Fibroblast of gingiva (primary cell): Measurements from ENCODE around the gene GREB1L.
A peak's percentile ranks its signal among the peaks of the same experiment; 100 is the strongest.

Experiments
- DNase-seq: peaks from one replicate; pipeline ENCODE4 v3.0.0-alpha.2; 2011; ENCODE audit warnings: low read depth

GREB1L gene

DNA sequence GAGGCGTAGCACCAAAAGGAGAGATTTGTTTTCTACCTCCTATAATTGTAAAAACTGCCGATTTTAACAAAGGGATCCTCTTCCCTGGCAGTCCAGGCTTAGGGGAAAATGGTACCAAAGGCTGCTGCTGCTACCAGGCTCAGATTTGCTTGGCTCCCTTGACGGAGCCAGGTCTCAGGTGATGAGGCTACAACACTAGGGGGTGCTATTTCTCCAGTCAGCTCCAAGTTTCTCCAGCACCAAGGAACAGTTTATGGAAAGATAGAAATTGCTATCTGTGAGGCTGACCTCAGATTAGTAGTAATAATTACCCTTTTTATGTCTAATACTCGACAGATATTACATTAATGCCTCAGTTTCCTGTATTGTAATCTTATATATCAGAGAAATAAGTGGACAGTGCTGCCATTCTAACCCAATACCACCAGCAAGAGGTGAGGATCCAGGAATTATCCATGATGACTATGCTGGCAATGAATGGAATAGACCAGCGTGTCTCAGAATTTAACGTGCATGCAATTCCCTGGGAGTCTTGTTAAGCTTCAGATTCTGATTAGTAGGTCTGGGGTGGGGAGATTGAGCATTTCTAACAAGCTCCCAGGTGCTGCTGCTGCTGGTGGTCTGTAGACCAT, 247.2 kb downstream of the GREB1L start:
- peak; percentile 41 for DNase-seq

DNA sequence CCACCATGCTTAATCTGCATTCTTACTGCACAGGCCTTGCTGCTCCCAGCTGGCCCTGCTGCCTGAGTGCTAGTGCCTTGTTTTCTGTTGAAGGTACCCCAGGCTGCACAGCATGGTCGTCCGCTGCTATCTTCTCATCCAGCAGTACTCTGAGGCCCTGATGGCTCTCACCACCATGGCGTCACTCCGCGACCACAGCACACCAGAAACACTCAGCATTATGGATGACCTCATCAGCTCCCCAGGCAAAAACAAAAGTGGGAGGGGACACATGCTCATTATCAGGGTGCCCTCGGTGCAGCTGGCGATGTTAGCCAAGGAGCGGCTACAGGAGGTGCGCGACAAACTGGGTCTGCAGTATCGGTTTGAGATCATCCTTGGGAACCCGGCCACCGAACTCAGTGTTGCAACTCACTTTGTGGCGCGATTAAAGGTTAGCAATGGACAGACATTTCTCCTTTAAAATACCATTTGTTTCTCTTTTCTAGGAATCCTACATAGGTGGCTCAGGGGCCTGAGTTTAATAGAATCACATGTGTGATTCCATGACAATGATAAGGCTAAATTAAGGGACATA, 248.0 kb downstream of the GREB1L start:
- no peak for DNase-seq

DNA sequence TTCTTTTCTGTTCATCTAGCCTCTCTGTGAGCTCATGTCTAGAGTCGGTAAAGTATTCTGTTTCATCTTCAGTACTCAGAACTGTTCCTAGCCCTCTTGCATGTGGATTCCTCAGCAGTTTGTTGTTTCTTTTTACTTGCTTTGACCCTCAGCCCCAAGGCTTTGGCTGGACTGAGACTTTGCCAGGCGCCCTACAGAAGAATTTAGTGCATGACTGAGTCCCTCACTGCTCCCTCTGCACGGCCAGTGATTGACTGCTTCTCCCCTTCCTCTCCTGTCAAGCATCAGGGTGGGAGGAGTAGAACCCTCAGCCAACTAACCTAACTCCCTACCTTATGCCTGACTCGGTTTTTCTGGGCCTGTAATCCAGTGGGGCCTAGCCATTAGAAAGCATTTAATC, 248.7 kb downstream of the GREB1L start:
- DNase-seq = no peak

DNA sequence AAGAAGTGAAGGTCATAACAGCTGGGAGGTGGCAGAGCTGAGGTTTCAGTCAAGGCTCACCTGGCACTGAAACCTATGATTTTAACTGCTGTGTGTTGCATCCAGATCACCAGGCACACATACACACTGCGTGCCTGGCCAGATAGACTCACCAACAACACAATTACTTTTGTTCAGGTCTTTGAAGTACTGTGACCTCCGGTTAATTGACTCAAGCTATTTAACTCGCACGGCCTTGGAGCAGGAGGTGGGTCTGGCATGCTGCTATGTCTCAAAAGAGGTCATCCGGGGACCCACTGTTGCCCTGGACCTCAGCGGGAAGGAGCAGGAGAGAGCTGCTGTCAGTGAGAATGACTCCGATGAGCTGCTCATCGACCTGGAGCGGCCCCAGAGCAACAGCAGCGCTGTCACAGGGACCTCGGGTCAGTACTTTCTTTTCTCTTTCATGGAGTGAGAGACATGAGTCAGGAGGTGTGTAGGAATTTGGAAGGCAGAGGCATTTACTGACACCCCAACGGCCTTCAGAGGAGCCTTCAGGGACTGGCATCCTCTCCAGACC, 254.3 kb downstream of the GREB1L start:
- no peak for DNase-seq

DNA sequence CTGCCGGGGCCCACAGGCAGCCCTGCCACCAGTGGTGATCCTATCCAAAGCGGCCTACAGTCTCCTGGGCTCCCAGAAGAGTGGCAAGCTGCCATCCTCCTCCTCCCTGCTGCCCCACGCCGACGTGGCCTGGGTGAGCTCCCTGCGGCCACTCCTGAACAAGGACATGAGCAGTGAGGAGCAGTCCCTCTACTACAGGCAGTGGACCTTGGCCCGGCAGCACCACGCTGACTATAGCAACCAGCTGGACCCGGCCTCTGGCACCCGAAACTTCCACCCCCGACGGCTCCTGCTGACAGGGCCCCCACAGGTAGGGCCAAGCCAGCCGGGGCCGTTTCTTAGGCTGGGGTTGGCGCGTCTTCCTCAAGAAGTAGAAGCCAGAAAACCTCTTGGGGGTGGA, 258.0 kb downstream of the GREB1L start:
- DNase-seq = no peak

DNA sequence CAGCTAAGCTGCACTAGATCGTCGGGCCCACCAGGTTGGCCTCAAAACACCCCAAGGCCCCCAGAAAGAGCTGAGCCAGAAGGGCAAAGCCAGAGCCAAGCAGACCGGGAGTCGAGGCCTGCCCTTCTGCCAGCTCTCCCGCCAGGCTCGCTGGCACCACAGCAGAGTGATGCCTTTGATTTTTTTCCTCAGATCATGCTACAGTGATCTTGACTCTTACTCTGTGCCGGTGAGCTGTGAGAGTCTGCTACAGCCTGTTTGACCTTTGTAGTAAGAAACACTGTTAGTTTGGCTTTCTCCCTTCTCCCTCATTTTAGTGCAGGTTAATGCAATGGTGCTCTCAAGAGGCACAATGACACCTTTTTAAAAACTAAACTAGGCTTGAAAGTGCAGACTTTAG, 260.6 kb downstream of the GREB1L start:
- no peak for DNase-seq

DNA sequence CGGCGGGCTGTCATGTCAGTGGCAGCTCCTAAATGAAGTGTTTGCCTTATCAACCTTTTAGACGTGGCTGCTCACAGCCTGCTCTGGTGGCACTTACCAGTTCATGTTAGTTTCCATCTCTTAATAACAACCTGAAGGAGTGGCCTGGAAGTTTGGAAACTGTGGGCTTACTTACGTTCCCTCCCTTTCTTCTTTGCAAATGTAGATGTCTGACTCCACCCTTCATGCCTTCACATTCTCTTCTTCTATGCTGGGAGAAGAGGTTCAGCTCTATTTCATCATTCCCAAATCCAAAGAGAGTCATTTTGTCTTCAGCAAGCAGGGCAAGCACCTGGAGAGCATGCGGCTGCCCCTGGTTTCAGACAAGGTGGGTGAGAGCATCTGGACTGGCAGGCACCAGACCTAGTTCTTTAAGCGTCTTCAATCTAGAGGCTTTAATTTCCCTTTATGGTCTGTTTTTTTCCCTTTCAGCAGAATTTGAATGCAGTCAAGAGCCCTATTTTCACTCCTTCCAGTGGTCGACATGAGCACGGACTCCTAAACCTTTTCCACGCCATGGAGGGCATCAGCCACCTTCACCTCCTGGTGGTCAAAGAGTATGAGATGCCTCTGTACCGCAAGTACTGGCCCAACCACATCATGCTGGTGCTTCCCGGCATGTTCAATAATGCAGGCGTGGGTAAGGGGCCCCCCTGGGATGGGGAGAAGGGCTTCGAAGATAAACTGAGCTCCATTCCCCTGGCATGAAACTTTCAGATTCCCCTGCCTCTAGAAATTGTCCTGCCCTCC, 266.1 kb downstream of the GREB1L start:
- no peak for DNase-seq

DNA sequence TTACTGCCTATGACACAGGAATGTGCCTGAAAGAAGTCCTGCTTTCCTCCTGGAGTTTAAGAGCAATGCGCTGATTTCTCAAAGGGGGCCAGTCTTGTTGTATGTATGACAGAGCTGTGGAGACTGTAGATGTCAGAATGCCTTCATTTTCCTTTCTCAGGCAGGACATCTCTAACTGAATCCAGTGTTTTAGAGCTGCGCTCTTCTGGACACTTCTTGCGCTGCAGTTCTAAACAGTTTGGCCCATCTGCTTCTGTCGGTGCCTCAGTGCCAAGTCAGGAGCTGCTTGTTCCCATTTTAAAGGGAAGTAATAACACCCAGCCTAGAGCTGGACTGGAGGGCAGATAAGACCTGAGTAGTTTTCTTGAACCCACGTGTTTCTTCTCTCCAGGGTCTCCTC, 267.0 kb downstream of the GREB1L start:
- DNase-seq = no peak

DNA sequence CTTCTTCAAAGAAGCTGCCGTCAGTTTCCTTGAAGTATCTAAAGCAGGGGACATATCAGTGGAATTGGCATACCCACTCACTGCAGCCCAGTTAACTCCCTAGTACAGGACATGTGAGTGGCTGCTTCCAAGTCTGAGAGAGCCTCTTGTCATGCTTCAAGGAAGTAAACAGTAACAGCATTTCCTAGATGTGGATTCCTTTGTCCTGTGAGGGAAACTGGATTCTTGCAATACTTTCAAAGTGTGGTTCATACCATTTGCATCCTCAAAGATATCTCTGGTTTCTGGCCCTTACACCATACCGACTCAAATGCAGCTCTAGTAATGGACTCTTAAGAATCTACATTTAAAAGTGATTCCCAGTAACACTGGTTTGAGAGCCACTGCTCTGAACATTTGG, 271.3 kb downstream of the GREB1L start:
- DNase-seq = no peak

DNA sequence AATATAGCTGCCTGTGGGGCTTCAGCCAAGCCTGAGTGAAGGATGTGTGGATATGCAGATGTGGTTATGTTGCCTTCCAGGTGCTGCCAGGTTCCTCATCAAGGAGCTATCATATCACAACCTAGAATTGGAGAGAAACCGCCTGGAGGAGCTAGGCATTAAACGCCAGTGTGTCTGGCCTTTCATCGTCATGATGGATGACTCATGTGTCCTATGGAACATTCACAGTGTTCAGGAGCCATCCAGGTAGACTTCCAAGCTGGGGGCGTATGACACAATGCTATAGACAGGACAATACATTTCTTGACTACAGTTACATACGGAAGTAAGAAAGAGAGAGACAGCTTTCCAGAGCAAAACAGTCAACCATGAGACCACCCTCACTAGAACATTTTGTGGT, 271.7 kb downstream of the GREB1L start:
- DNase-seq = no peak

DNA sequence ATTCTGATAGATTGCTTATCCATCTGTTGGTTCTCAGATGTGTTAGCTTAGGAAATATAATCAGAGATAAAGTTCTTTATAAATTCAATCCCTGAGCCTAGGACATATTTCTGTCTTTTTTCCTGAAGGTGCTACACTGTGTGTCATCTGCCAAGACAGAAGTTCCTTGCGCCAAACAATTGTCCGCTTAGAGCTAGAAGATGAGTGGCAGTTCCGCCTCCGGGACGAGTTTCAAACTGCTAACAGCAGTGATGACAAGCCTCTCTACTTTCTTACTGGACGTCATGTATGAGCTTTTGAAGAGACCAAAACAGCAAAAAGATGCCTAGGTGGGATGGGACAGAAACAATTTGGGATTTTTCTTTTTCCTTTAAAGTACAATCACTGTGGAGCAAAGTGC, 280.5 kb downstream of the GREB1L start:
- no peak for DNase-seq

DNA sequence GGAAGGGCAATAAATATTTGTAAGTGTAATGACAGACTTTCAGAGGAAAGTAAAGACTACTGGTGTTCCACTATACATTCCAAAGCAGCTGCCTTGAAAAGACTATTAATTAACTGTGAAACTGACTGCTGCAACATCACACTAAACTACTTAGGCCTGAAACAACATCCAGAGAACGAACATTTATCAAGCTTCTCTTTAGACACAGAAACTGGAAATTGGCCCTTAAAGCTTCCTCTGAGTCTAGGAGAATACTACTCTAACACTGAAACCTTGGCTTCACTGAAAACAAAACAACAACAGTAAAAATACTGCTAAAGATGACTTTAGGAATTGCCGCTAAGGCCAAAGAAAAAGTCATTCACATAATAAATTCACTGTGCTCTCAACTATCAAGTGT, 283.9 kb downstream of the GREB1L start:
- no peak for DNase-seq

DNA sequence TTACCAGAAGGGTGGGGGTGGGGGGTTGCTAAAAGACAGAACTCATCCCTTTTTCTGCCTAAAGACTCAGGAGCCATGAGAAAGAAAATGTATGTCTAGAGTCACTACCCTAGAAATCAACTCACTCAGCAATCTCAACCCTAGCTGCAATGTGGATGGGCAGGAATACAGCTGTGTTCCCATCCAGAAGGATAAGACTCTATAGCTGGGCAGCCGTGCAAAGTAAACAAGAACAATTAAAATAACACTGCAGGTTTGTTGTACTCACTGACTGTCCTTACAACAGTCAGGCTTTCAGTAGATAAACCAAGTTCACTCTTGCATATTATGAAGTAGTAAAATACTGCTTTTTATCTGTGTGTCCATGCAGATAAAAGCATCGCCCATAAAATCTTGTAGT, 284.4 kb downstream of the GREB1L start:
- DNase-seq = no peak

DNA sequence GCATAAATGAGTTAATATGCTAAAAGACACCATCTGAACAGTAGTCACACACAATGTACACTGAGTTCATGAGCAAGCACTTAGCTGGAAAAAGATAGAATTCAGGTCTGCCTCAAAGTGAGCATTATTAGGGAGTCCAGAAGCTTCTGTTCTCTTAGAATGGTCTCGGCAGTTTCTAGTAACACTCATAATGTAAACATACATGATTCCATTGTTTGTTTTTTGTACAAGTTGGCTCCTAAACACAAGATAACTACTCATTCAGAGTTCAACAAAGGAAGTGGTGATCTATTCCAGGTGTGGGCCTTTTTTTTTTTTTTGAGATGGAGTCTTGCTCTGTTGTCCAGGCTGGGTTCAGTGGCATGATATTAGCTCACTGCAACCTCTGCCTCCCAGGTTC, 292.3 kb downstream of the GREB1L start:
- DNase-seq = no peak

DNA sequence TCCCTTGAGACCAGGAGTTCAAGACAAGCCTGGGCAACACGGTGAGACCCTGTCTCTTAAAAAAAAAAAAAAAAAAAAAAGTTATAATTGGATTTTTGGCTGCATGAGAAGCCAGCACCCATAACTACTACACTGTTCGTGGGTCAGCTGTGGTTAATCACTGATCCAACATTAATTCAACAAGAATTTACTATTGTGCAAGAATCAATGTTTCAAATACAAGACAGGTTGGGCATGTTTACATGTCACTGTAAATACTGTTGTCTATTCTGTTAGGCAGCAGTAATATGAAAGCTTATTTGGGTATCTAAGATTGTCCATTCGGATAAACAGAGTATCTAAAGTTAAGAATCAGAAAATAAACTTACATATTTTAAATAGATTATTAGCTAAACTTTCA, 296.2 kb downstream of the GREB1L start:
- DNase-seq = no peak

DNA sequence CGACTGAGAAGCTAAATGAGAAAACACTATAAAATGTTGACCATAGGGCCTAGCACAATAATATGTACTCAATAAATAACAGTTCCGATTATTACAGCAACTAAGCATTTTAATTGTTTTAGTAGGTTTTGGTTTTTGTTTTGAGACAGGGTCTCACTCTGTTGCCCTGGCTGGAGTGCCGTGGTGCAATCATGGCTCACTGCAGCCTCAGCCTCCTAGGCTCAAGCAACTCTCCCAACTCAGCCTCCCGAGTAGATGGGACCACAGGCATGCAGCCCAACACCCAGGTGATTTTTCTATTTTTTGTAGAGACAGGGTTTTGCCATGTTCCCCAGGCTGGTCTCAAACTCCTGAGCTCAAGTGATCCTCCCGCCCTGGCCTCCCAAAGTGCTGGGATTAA, 304.4 kb downstream of the GREB1L start:
- no peak for DNase-seq

DNA sequence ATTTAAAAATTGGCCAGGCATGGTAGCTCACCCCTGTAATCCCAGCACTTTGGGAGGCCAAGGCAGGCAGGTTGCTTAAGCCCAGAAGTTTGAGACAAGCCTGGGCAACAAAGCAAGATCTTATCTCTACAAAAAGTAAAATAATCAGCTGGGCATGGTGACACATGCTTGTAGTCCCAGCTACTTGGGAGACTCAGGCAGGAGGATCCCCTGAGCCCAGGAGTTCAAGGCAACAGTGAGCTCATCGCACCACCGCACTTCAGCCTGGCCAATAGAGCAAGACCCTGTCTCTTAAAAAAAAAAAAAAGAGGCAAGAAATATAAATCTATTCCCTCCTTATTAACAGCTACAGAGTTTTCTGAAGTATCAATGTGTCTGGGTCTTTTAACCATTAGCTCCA, 306.6 kb downstream of the GREB1L start:
- no peak for DNase-seq

DNA sequence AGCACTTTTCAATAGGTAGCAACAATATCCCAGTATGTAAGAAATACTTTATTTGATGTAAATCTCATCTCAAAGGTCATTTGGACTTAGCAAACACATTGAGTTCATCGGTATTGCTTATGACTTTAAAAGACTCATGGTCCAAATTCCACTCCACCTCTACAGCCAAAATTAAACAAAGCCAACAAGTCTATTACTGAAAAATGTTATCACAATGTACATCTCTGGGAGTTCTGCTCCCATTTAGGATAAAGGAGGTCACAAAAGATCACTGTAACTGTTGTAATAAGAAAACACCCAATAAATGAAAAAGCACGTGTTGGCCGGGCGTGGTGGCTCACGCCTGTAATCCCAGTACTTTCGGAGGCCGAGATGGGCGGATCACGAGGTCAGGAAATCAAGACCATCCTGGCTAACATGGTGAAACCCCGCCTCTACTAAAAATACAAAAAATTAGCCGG, 308.5 kb downstream of the GREB1L start:
- no peak for DNase-seq

DNA sequence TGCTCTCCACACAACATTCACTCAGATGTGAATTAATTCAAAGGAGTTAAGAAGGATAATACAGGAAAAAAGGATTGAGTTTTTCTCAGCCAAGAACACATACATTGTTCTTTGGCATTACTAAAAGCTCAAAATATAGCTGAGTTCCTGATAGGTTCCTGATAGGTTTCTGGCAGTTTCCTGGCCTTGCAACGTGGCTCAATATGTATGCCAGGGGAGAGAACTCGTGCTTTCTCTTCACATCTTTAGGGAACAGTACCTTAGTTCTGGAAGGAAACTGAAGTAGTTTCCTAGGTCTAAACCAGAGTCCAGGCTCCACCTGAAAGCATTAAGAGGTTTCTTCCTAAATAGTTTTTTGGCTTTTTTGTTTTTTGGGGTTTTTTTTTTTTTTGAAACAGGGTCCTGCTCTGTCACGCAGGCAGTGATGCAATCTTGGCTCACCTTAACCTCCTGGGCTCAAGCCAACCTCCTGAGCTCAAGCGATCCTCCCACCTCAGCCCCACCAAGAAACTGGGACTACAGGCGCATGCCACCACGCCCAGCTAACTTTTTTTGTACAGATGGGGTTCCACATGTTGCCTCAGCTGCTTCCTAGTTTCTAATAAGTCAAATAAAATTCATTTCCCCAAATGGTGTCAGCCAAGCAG, 315.7 kb downstream of the GREB1L start:
- DNase-seq = no peak

DNA sequence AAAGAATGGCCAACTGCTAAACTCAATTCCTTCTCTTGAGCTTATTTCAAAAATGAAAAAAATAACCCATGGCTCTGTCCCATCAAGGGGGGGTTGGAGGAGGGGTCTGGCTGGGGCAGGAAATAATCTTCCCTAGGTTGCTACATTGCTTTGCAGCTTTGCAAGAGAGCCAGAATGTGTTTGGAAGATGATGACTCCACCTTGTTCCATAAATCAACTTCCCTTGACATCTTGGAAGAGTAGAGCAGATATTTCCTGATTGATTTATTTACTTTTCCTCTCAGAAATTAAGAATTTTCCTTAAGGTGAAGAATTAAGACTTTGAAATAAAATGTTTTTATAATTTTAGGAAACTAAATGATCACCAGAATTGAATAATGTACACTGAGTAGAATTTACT, 317.2 kb downstream of the GREB1L start:
- DNase-seq = no peak

DNA sequence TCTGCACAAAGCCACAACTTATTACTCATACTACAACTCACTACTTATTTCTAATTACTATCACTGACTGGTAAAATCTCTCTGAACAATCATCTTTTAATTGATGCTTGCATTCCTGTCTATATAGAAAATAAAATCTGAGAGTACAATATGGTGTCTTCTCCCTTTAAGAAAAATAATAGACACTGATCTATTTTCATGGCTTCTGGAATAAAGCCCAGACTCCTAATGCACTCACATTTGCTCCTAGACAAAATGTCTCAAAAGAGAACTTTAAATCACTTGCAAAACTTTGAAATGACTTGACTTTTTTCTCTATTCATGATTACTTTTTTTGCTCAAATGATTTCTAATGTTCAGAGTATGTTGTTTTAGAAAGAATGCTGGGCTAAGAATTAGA, 329.7 kb downstream of the GREB1L start:
- peak; percentile 14 for DNase-seq
